Endothelial cell of umbilical vein (primary cell): ENCODE data around the gene WDR4. TPM values are rescaled to one million over a fixed set of nuclear protein-coding genes. Genes with fewer than 3 reads are reported as not detected.

Source experiments
- BruUV-seq: library from RNA; stranded (reverse); fragments of 400-500 nt; replicated peaks from 2 replicates; lab custom pipeline; 2021; lab: Mats Ljungman, UMichigan
- CTCF ChIA-PET: fragments of 300-600, 350-600 bp; sonication (Branson Sonifier 250); formaldehyde crosslinking; loops from one replicate; lab custom pipeline; 2021; ENCODE audit warnings: antibody characterized with exemption, inconsistent platforms; lab: Charles Lee
- POLR2A ChIA-PET: fragments of 300-600, 350-600 bp; sonication (Branson Sonifier 250); formaldehyde crosslinking; loops from one replicate; lab custom pipeline; 2021; ENCODE audit warnings: antibody characterized with exemption, inconsistent platforms; lab: Charles Lee
- DNase-seq: peaks from one replicate; pipeline ENCODE4 v3.0.0-alpha.2; 2011; ENCODE audit warnings: low read depth, low spot score
- FAIRE-seq: peaks from 2 replicates; lab custom pipeline; 2011; peaks lifted over from hg19 to GRCh38; lab: Jason Lieb, UNC
- H2AFZ ChIP-seq: 2 replicates; pipeline ENCODE4 v1.6.0; 2012; ENCODE audit warnings: low read depth, low read length, control low read depth, inconsistent platforms
- H3K27ac ChIP-seq: 2 replicates; pipeline ENCODE4 v1.5.1; 2011; ENCODE audit warnings: low read depth, mild to moderate bottlenecking, control low read depth, low read length, moderate library complexity; ENCODE audit not compliant: insufficient read depth
- H3K27me3 ChIP-seq, 2 experiments: 2 replicates each; pipeline versions ENCODE4 v1.6.0 to v1.6.1; 2011; ENCODE audit warnings: low read length in 2 of 2, mixed read lengths in 1 of 2; ENCODE audit not compliant: control insufficient read depth in 2 of 2, insufficient read depth in 2 of 2
- H3K36me3 ChIP-seq, 2 experiments: 2 replicates in 1 of 2; 3 replicates in 1 of 2; pipeline ENCODE4 v1.5.1; 2011; ENCODE audit warnings: low read length in 2 of 2, mild to moderate bottlenecking in 1 of 2, moderate library complexity in 1 of 2; ENCODE audit not compliant: control insufficient read depth in 2 of 2, insufficient read depth in 2 of 2; ENCODE audit errors: extremely low read depth in 1 of 2
- H3K4me1 ChIP-seq: 3 replicates; pipeline ENCODE4 v1.5.1; 2011; ENCODE audit warnings: mild to moderate bottlenecking, low read length; ENCODE audit not compliant: control insufficient read depth, insufficient read depth; ENCODE audit errors: extremely low read depth
- H3K4me2 ChIP-seq: 2 replicates; pipeline ENCODE4 v1.6.1; 2011; ENCODE audit warnings: low read length, control low read depth, mixed read lengths; ENCODE audit not compliant: insufficient read depth
- H3K4me3 ChIP-seq, 3 experiments: fragments of 200-600 bp in 1 of 3; sonication (generic), shearing (Covaris generic) in 1 of 3; replicated peaks in 1 of 3; 2 replicates each; pipeline ENCODE4 v1.5.1; 2011 to 2016; ENCODE audit warnings: control low read depth in 3 of 3, low read length in 3 of 3, mild to moderate bottlenecking in 2 of 3, inconsistent platforms in 1 of 3, low read depth in 1 of 3, moderate library complexity in 1 of 3; ENCODE audit not compliant: insufficient read depth in 1 of 3
- H3K79me2 ChIP-seq: 2 replicates; pipeline ENCODE4 v1.6.0; 2012; ENCODE audit warnings: low read length, inconsistent platforms; ENCODE audit not compliant: control insufficient read depth, insufficient read depth
- H3K9ac ChIP-seq: replicated peaks from 2 replicates; pipeline ENCODE3; 2011; ENCODE audit warnings: low read length, control low read depth; ENCODE audit not compliant: insufficient read depth; ENCODE audit errors: extremely low read depth
- H3K9me1 ChIP-seq: replicated peaks from 3 replicates; pipeline ENCODE4 v1.6.0; 2011; ENCODE audit warnings: mild to moderate bottlenecking, low read length; ENCODE audit not compliant: control insufficient read depth, insufficient read depth; ENCODE audit errors: extremely low read depth
- H3K9me3 ChIP-seq: replicated peaks from 2 replicates; pipeline ENCODE4 v1.5.1; 2012; ENCODE audit warnings: low read length, inconsistent platforms; ENCODE audit not compliant: control insufficient read depth, insufficient read depth
- H4K20me1 ChIP-seq: replicated peaks from 2 replicates; pipeline ENCODE3; 2011; ENCODE audit warnings: mild to moderate bottlenecking, low read length; ENCODE audit not compliant: control insufficient read depth, insufficient read depth; ENCODE audit errors: extremely low read depth
- GATA2 ChIP-seq: IDR thresholded peaks from 2 replicates; pipeline ENCODE4 v1.7.0; 2011; ENCODE audit warnings: low read depth, mild to moderate bottlenecking, moderate library complexity, mixed read lengths, low read length; ENCODE audit not compliant: insufficient read length, insufficient read depth
- JUN ChIP-seq: IDR thresholded peaks from 2 replicates; pipeline ENCODE4 v1.6.1; 2011; ENCODE audit warnings: borderline replicate concordance, low read depth; ENCODE audit not compliant: insufficient read length, insufficient read depth
- POLR2A ChIP-seq: IDR thresholded peaks from 2 replicates; pipeline ENCODE4 v1.6.1; 2012; ENCODE audit warnings: low read depth, mild to moderate bottlenecking, control low read depth, low read length
- dilution Hi-C: fragments of 300-500 bp; cut with MboI; formaldehyde crosslinking; loops from one replicate; pipeline ENCODE4 v1.15.0; 2019; ENCODE audit warnings: low sequenced_read_pairs; ENCODE audit not compliant: extremely low pct_ligation_motif_present
- intact Hi-C: fragments of 100-400 bp; cut with micrococcal nuclease; formaldehyde crosslinking; loops from one replicate; pipeline ENCODE4 v1.10.0; 2022
- polyA plus RNA-seq, 4 experiments: library from polyadenylated mRNA; depleted of rRNA in 3 of 4; stranded (reverse) in 3 of 4; unstranded in 1 of 4; fragments of >200 nt; gene quantifications; 2 replicates each; pipeline versions ENCODE4 v1.2.1 to v1.2.3, GENCODE V29; 2011 to 2012; ENCODE audit warnings: missing spikeins in 1 of 4
- total RNA-seq: library from RNA; stranded (reverse); gene quantifications from 2 replicates; pipeline ENCODE4 v1.2.3, GENCODE V29; 2021
- TF ChIP-seq, protein P1 (sequence below), 2 donors: IDR thresholded peaks; 1 replicate in 1 of 2; 2 replicates in 1 of 2; pipeline ENCODE4 v1.5.1; 2011; ENCODE audit warnings: low read length in 2 of 2, mild to moderate bottlenecking in 2 of 2, moderate library complexity in 2 of 2, control low read depth in 1 of 2, inconsistent platforms in 1 of 2, low read depth in 1 of 2; ENCODE audit not compliant: insufficient read depth in 1 of 2; ENCODE audit errors: extremely low read depth in 1 of 2

WDR4 gene
- total and polyA plus RNA-seq, 2 donors (not counting 3 experiments of a cell fraction or from before 2014, with no cell fraction given), result 24.5 to 40.0 TPM

DNA sequence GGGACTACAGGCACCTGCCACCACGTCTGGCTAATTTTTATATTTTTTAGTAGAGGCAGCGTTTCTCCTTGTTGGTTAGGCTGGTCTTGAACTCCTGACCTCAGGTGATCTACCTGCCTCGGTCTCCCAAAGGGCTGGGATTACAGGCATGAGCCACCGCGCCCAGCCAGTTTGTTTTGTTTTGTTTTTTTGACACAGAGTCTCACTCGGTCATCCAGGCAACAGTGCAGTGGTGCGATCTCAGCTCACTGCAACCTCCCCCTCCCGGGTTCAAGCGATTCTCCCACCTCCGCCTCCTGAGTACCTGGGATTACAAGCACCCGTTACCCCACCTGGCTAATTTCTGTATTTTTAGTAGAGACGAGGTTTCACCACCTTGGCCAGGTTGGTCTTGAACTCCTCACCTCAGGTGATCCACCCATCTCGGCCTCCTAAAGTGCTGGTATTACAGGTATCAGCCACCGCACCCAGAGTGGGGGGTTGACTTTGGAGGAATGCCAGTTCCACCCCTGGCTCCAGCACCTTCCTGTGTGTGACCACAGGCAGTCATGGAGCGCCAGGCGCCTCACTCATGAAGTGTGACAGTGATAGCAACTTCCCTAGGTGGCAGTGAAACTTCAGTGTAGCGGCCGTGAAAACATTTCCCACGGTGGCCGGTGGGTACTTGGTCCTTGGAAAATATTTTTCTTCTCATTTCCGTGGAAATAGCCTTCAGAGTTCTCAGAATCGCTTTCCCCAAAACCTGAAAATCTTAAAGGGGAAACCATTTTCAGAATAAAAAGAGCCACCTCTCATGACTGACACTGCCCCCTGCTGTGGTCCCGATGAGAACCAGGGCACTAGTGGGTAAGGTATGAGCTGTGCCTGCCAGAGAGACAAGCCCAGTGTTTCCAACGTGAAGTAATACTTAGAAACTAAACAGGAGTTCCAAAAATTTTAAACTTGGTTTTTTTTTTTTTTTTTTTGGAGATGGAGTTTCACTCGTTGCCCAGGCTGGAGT lies 48.6 kb downstream of the WDR4 start:
- Histone ChIP-seq H3K36me3 (no peaks in the 10 kb centered on the region), H3K27ac (no peak overlapping the region), H3K27me3 (peaks cover 2 to 5% of the 10 kb centered on the region in 2 experiments), H3K79me2 (no peaks in the 10 kb centered on the region), H3K4me2 (no peak overlapping the region), H3K9me1 (no peaks in the 10 kb centered on the region), H3K4me3 (no peak overlapping the region), H4K20me1 (no peaks in the 10 kb centered on the region), H2AFZ (no peak overlapping the region), H3K4me1 (no peaks in the 10 kb centered on the region), H3K9me3 (no peaks in the 10 kb centered on the region), H3K9ac (no peak overlapping the region)
- intact Hi-C loops, result no loop called here
- TF ChIP-seq JUN (no peak), POLR2A (no peak), GATA2 (no peak)
- TF ChIP-seq, protein P1, sequence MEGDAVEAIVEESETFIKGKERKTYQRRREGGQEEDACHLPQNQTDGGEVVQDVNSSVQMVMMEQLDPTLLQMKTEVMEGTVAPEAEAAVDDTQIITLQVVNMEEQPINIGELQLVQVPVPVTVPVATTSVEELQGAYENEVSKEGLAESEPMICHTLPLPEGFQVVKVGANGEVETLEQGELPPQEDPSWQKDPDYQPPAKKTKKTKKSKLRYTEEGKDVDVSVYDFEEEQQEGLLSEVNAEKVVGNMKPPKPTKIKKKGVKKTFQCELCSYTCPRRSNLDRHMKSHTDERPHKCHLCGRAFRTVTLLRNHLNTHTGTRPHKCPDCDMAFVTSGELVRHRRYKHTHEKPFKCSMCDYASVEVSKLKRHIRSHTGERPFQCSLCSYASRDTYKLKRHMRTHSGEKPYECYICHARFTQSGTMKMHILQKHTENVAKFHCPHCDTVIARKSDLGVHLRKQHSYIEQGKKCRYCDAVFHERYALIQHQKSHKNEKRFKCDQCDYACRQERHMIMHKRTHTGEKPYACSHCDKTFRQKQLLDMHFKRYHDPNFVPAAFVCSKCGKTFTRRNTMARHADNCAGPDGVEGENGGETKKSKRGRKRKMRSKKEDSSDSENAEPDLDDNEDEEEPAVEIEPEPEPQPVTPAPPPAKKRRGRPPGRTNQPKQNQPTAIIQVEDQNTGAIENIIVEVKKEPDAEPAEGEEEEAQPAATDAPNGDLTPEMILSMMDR (IDR thresholded peaks at IDR 0.05; ENCODE audit: extremely low read depth in 1 of 2, insufficient read depth in 1 of 2, low read depth in 1 of 2, low read length in 2 of 2), result no peak
- dilution Hi-C loops, result no loop called here
- CTCF ChIA-PET, result interaction anchor here (0.7 to 1.5 kb wide), 4 partner anchors 12 to 240 kb away, joined by 3 to 8 read pairs (median 4); no protein-coding TSS in a partner anchor
- BruUV-seq, result no TSS peak
- DNase-seq (no peak), FAIRE-seq (no peak)
- POLR2A ChIA-PET, result no interaction called here
